ENCODE measurements around the gene EPN3.

The EPN3 gene

GRCh38 chr17:50556803-50557202 lies 24.3 kb downstream of the EPN3 start:
- Histone ChIP-seq H3K9ac (ENCODE audit: low read depth, low read length, poor library complexity, severe bottlenecking) (no peak overlapping the region), H3K9me3 (ENCODE audit: insufficient read depth, low read depth, low read length) (no peaks in the 10 kb centered on the region), H4K20me1 (ENCODE audit: insufficient read depth, low read length, poor library complexity, severe bottlenecking) (no peaks in the 10 kb centered on the region), H3K79me2 (ENCODE audit: insufficient read depth, low read length) (no peaks in the 10 kb centered on the region), H3K36me3 (ENCODE audit: insufficient read depth, low read length) (no peaks in the 10 kb centered on the region), H3K27me3 (ENCODE audit: insufficient read depth, low read length, poor library complexity, severe bottlenecking) (peaks cover 10% of the 10 kb centered on the region), H3K4me2 (ENCODE audit: low read depth, low read length, poor library complexity, severe bottlenecking) (no peak overlapping the region), H3K9me2 (replicated peaks; ENCODE audit: low read depth, low read length) (no peaks in the 10 kb centered on the region), H3K4me1 (ENCODE audit: insufficient read depth, low read length, poor library complexity, severe bottlenecking) (peaks cover 10% of the 10 kb centered on the region), H2AFZ (ENCODE audit: low read length) (no peak overlapping the region), H3K4me3 (ENCODE audit: low read length, poor library complexity, severe bottlenecking) (no peak overlapping the region), H3F3A (ENCODE audit: low read depth) (no peaks in the 10 kb centered on the region)
- TF ChIP-seq EZH2phosphoT487 (IDR thresholded peaks at IDR 0.05; ENCODE audit: borderline replicate concordance) = no peak
- TF ChIP-seq, protein P1, sequence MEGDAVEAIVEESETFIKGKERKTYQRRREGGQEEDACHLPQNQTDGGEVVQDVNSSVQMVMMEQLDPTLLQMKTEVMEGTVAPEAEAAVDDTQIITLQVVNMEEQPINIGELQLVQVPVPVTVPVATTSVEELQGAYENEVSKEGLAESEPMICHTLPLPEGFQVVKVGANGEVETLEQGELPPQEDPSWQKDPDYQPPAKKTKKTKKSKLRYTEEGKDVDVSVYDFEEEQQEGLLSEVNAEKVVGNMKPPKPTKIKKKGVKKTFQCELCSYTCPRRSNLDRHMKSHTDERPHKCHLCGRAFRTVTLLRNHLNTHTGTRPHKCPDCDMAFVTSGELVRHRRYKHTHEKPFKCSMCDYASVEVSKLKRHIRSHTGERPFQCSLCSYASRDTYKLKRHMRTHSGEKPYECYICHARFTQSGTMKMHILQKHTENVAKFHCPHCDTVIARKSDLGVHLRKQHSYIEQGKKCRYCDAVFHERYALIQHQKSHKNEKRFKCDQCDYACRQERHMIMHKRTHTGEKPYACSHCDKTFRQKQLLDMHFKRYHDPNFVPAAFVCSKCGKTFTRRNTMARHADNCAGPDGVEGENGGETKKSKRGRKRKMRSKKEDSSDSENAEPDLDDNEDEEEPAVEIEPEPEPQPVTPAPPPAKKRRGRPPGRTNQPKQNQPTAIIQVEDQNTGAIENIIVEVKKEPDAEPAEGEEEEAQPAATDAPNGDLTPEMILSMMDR (conservative IDR thresholded peaks at IDR 0.05; ENCODE audit: low read length) = no peak

DNA sequence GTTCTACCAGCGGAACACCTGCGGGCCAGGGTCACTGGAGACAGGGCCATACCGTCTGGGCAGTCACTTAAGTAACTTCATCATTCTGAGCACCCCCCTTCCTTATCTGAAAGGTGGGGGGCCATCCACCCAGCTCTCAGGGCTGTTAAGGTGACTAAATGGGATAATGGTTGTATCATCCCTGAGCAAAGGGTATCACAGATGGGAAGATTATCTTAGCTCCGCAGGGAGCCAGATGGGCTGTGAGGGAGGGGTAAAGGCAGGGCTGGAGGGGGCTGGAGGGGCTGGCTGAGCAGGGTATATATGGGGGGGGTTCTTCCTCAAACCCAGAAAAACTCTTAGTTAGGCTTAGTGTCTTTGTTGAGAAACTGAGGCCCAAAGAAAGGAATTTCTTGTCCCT lies 25.1 kb downstream of the EPN3 start:
- Histone ChIP-seq H3K9me2 (replicated peaks; ENCODE audit: low read depth, low read length) (no peaks in the 10 kb centered on the region), H3K9me3 (ENCODE audit: insufficient read depth, low read depth, low read length) (no peaks in the 10 kb centered on the region), H3F3A (ENCODE audit: low read depth) (no peaks in the 10 kb centered on the region), H3K9ac (ENCODE audit: low read depth, low read length, poor library complexity, severe bottlenecking) (no peak overlapping the region), H3K36me3 (ENCODE audit: insufficient read depth, low read length) (no peaks in the 10 kb centered on the region), H4K20me1 (ENCODE audit: insufficient read depth, low read length, poor library complexity, severe bottlenecking) (no peaks in the 10 kb centered on the region), H3K4me1 (ENCODE audit: insufficient read depth, low read length, poor library complexity, severe bottlenecking) (peaks cover 10% of the 10 kb centered on the region), H3K4me3 (ENCODE audit: low read length, poor library complexity, severe bottlenecking) (no peak overlapping the region), H2AFZ (ENCODE audit: low read length) (no peak overlapping the region), H3K79me2 (ENCODE audit: insufficient read depth, low read length) (no peaks in the 10 kb centered on the region), H3K27me3 (ENCODE audit: insufficient read depth, low read length, poor library complexity, severe bottlenecking) (peaks cover 17% of the 10 kb centered on the region), H3K4me2 (ENCODE audit: low read depth, low read length, poor library complexity, severe bottlenecking) (no peak overlapping the region)
- TF ChIP-seq, protein P1 (conservative IDR thresholded peaks at IDR 0.05; ENCODE audit: low read length) = no peak
- TF ChIP-seq EZH2phosphoT487 (IDR thresholded peaks at IDR 0.05; ENCODE audit: borderline replicate concordance) = no peak

DNA sequence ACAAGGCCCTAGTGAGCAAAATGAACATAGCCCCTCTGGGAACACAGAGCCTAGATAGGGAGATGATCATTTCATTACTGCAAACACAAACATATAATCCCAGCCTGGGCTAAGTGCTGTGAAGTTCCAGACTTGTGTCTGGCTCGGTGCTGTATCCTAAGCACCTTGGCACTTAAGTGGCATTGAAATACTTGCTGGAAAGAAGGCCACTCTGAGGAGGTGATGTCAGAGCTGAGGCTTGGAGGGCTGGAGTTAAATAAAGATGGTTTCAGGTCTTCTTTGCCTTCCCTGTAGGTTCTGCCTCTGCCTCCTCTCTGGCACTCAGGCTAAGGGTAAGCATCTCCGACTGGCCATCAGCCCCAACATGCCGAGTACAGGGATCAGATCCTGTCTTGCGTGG lies 25.6 kb downstream of the EPN3 start:
- H3K27me3 ChIP-seq (ENCODE audit: insufficient read depth, low read length, poor library complexity, severe bottlenecking) = peaks cover 21% of the 10 kb centered on the region
- H3K4me1 ChIP-seq (ENCODE audit: insufficient read depth, low read length, poor library complexity, severe bottlenecking) = peaks cover 10% of the 10 kb centered on the region
- no peak for TF ChIP-seq EZH2phosphoT487 (IDR thresholded peaks at IDR 0.05; ENCODE audit: borderline replicate concordance)
- no peaks in the 10 kb centered on the region for H3K36me3 ChIP-seq (ENCODE audit: insufficient read depth, low read length)
- H3K4me3 ChIP-seq (ENCODE audit: low read length, poor library complexity, severe bottlenecking) = no peak overlapping the region
- no peaks in the 10 kb centered on the region for H4K20me1 ChIP-seq (ENCODE audit: insufficient read depth, low read length, poor library complexity, severe bottlenecking)
- no peaks in the 10 kb centered on the region for H3K9me2 ChIP-seq (replicated peaks; ENCODE audit: low read depth, low read length)
- H2AFZ ChIP-seq (ENCODE audit: low read length) = no peak overlapping the region
- no peaks in the 10 kb centered on the region for H3F3A ChIP-seq (ENCODE audit: low read depth)
- H3K9me3 ChIP-seq (ENCODE audit: insufficient read depth, low read depth, low read length) = no peaks in the 10 kb centered on the region
- no peak overlapping the region for H3K9ac ChIP-seq (ENCODE audit: low read depth, low read length, poor library complexity, severe bottlenecking)
- no peak overlapping the region for H3K4me2 ChIP-seq (ENCODE audit: low read depth, low read length, poor library complexity, severe bottlenecking)
- no peaks in the 10 kb centered on the region for H3K79me2 ChIP-seq (ENCODE audit: insufficient read depth, low read length)

GRCh38 chr17:50558581-50558940 lies 26.0 kb downstream of the EPN3 start:
- no peak for TF ChIP-seq EZH2phosphoT487 (IDR thresholded peaks at IDR 0.05; ENCODE audit: borderline replicate concordance)
- TF ChIP-seq, protein P1 (conservative IDR thresholded peaks at IDR 0.05; ENCODE audit: low read length) = no peak
- Histone ChIP-seq H3F3A (ENCODE audit: low read depth) (no peaks in the 10 kb centered on the region), H4K20me1 (ENCODE audit: insufficient read depth, low read length, poor library complexity, severe bottlenecking) (no peaks in the 10 kb centered on the region), H3K27me3 (ENCODE audit: insufficient read depth, low read length, poor library complexity, severe bottlenecking) (peaks cover 21% of the 10 kb centered on the region), H3K79me2 (ENCODE audit: insufficient read depth, low read length) (no peaks in the 10 kb centered on the region), H3K9ac (ENCODE audit: low read depth, low read length, poor library complexity, severe bottlenecking) (no peak overlapping the region), H3K4me3 (ENCODE audit: low read length, poor library complexity, severe bottlenecking) (no peak overlapping the region), H3K9me2 (replicated peaks; ENCODE audit: low read depth, low read length) (no peaks in the 10 kb centered on the region), H3K4me2 (ENCODE audit: low read depth, low read length, poor library complexity, severe bottlenecking) (no peak overlapping the region), H3K36me3 (ENCODE audit: insufficient read depth, low read length) (no peaks in the 10 kb centered on the region), H3K4me1 (ENCODE audit: insufficient read depth, low read length, poor library complexity, severe bottlenecking) (peaks cover 10% of the 10 kb centered on the region), H2AFZ (ENCODE audit: low read length) (no peak overlapping the region), H3K9me3 (ENCODE audit: insufficient read depth, low read depth, low read length) (no peaks in the 10 kb centered on the region)

Measured in Loucy (cell line).